ENCODE data around the gene GGTLC2.

- TF ChIP-seq CTCF (IDR thresholded peaks at IDR 0.05; ENCODE audit: insufficient read depth, low read length, poor library complexity, severe bottlenecking) (no peak), EZH2phosphoT487 (conservative IDR thresholded peaks at IDR 0.05; ENCODE audit: low read length) (no peak)
Observed at GRCh38 chr22:22600531-22601261, 43.7 kb upstream of the GGTLC2 start.

Measured in SU-DHL-6 (cell line).